Measurements from ENCODE around the gene PLIN5. TPM values are rescaled to one million over a fixed set of nuclear protein-coding genes. Genes with fewer than 3 reads are reported as not detected.

PLIN5 gene
- total and polyA plus RNA-seq, 2 donors (not counting 1 experiment from before 2014, with no cell fraction given), result not detected

GRCh38 chr19:4483385-4483784, 51.6 kb downstream of the PLIN5 start:
- H3K4me3 ChIP-seq (replicated peaks in 1 of 4; ENCODE audit: control extremely low read depth in 1 of 4, insufficient read depth in 1 of 4, low read depth in 3 of 4, low read length in 4 of 4), result no peak overlapping the region
- H3K36me3 ChIP-seq (ENCODE audit: control insufficient read depth, insufficient read depth, low read length), result peaks cover 11% of the 10 kb centered on the region
- H2AFZ ChIP-seq (ENCODE audit: low read length), result no peak overlapping the region
- H4K20me1 ChIP-seq (ENCODE audit: control insufficient read depth, extremely low read depth, insufficient read depth, low read length), result no peaks in the 10 kb centered on the region
- no peaks in the 10 kb centered on the region for H3K27me3 ChIP-seq (ENCODE audit: control insufficient read depth, insufficient read depth, low read length)
- no peak overlapping the region for H3K27ac ChIP-seq (ENCODE audit: insufficient read depth, low read length)
- no peak overlapping the region for H3K4me2 ChIP-seq (ENCODE audit: extremely low read depth, insufficient read depth, low read length)
- DNase-seq (ENCODE audit: low read depth in 2 of 2), result no peak
- no peak overlapping the region for H3K9ac ChIP-seq (ENCODE audit: insufficient read depth, low read length)
- no peaks in the 10 kb centered on the region for H3K79me2 ChIP-seq (ENCODE audit: control insufficient read depth, insufficient read depth, low read length)
- no peak for TF ChIP-seq EZH2 (IDR thresholded peaks at IDR 0.05; ENCODE audit: low read length, missing control alignments)
- TF ChIP-seq, protein P1, sequence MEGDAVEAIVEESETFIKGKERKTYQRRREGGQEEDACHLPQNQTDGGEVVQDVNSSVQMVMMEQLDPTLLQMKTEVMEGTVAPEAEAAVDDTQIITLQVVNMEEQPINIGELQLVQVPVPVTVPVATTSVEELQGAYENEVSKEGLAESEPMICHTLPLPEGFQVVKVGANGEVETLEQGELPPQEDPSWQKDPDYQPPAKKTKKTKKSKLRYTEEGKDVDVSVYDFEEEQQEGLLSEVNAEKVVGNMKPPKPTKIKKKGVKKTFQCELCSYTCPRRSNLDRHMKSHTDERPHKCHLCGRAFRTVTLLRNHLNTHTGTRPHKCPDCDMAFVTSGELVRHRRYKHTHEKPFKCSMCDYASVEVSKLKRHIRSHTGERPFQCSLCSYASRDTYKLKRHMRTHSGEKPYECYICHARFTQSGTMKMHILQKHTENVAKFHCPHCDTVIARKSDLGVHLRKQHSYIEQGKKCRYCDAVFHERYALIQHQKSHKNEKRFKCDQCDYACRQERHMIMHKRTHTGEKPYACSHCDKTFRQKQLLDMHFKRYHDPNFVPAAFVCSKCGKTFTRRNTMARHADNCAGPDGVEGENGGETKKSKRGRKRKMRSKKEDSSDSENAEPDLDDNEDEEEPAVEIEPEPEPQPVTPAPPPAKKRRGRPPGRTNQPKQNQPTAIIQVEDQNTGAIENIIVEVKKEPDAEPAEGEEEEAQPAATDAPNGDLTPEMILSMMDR (conservative IDR thresholded peaks at IDR 0.05 in 1 of 2, IDR thresholded peaks at IDR 0.05 in 1 of 2; ENCODE audit: low read depth in 1 of 2, low read length in 2 of 2), result no peak
- no peaks in the 10 kb centered on the region for H3K9me3 ChIP-seq (ENCODE audit: control insufficient read depth, insufficient read depth, low read depth, low read length)
- H3K4me1 ChIP-seq (ENCODE audit: control insufficient read depth, extremely low read depth, insufficient read depth, low read length), result no peaks in the 10 kb centered on the region

DNA sequence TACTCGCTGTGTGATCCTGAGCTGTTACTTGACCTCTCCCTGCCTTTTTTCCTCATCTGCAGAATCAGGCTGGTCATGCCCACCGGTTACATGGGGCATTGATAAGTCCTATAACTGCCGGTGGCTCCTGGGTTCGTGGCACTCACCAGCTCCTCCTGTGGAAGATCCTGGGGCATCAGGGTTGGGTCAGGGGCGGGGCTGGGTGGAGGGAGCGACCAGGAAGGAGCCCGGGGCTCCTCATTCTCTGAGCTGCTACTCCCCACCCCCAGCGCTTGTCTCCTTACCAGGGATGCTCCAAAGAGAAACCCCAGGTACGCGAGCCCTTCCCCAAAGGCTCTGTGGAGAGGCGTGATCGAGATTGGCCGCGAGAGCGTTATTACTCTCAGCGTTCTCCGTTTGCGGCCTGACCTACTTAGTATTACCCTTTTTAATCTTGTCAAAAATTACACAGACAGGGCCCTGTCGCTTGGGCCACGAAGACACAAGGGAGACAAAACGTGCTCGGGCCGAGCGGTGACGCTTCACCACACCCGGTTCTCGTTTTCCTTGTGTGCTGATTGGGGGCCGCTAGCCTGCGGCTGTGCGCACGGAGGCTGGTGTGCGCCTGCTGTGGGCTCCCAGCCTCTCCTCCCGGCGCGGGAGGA, 52.2 kb downstream of the PLIN5 start:
- H3K9me3 ChIP-seq (ENCODE audit: control insufficient read depth, insufficient read depth, low read depth, low read length), result no peaks in the 10 kb centered on the region
- no peak for TF ChIP-seq EZH2 (IDR thresholded peaks at IDR 0.05; ENCODE audit: low read length, missing control alignments)
- TF ChIP-seq, protein P1 (conservative IDR thresholded peaks at IDR 0.05 in 1 of 2, IDR thresholded peaks at IDR 0.05 in 1 of 2; ENCODE audit: low read depth in 1 of 2, low read length in 2 of 2), result no peak
- H3K4me1 ChIP-seq (ENCODE audit: control insufficient read depth, extremely low read depth, insufficient read depth, low read length), result no peaks in the 10 kb centered on the region
- no peak overlapping the region for H3K9ac ChIP-seq (ENCODE audit: insufficient read depth, low read length)
- DNase-seq (ENCODE audit: low read depth in 2 of 2), result no peak
- no peak overlapping the region for H3K4me2 ChIP-seq (ENCODE audit: extremely low read depth, insufficient read depth, low read length)
- H3K4me3 ChIP-seq (replicated peaks in 1 of 4; ENCODE audit: control extremely low read depth in 1 of 4, insufficient read depth in 1 of 4, low read depth in 3 of 4, low read length in 4 of 4), result no peak overlapping the region
- H3K79me2 ChIP-seq (ENCODE audit: control insufficient read depth, insufficient read depth, low read length), result no peaks in the 10 kb centered on the region
- no peak overlapping the region for H2AFZ ChIP-seq (ENCODE audit: low read length)
- H3K36me3 ChIP-seq (ENCODE audit: control insufficient read depth, insufficient read depth, low read length), result peaks cover 11% of the 10 kb centered on the region
- H3K27ac ChIP-seq (ENCODE audit: insufficient read depth, low read length), result no peak overlapping the region
- H3K27me3 ChIP-seq (ENCODE audit: control insufficient read depth, insufficient read depth, low read length), result no peaks in the 10 kb centered on the region
- H4K20me1 ChIP-seq (ENCODE audit: control insufficient read depth, extremely low read depth, insufficient read depth, low read length), result no peaks in the 10 kb centered on the region

DNA sequence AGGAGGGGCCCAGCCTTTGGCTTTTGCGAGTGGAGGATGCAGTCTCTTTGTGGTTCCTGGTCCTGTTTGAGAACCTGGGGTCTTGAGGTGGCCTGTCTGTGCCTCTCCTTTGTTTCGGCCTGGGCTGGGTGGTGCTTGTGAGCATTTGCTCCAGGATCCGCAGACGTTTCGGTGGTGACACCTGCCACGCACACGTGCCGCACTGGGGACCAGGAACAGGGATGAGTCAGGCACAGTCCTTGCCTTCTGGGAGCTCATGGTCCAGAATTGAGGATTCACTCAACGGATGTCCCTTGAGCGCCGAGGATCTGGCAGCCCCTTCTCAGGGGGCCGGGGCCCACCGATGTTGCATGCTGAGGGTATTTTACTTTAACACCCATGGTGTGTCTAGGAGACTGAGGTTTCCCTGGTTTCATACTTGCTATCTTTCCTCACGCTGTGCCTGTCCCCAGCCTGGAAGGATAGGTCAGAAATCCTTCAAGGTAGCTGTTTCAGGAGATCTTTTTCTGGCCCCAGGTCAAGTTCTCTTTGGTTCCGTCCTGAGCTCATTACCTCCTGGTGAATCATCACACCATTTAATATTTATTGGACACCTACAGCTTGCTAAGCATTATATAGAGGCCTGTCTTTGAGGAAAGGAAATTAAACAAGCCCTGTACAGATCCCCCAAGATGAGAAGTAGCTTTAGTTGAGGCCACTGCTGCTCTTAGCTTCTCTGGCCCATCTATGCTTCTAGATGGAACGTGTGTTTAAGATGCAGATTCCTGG, 57.8 kb downstream of the PLIN5 start:
- Histone ChIP-seq H3K4me2 (ENCODE audit: extremely low read depth, insufficient read depth, low read length) (no peak overlapping the region), H4K20me1 (ENCODE audit: control insufficient read depth, extremely low read depth, insufficient read depth, low read length) (no peaks in the 10 kb centered on the region), H3K36me3 (ENCODE audit: control insufficient read depth, insufficient read depth, low read length) (peaks cover 14% of the 10 kb centered on the region), H3K9me3 (ENCODE audit: control insufficient read depth, insufficient read depth, low read depth, low read length) (no peaks in the 10 kb centered on the region), H2AFZ (ENCODE audit: low read length) (no peak overlapping the region), H3K27ac (ENCODE audit: insufficient read depth, low read length) (no peak overlapping the region), H3K4me3 (replicated peaks in 1 of 4; ENCODE audit: control extremely low read depth in 1 of 4, insufficient read depth in 1 of 4, low read depth in 3 of 4, low read length in 4 of 4) (no peak overlapping the region), H3K9ac (ENCODE audit: insufficient read depth, low read length) (no peak overlapping the region), H3K79me2 (ENCODE audit: control insufficient read depth, insufficient read depth, low read length) (peaks cover 30% of the 10 kb centered on the region), H3K4me1 (ENCODE audit: control insufficient read depth, extremely low read depth, insufficient read depth, low read length) (no peaks in the 10 kb centered on the region), H3K27me3 (ENCODE audit: control insufficient read depth, insufficient read depth, low read length) (no peaks in the 10 kb centered on the region)
- DNase-seq (ENCODE audit: low read depth in 2 of 2), result no peak
- TF ChIP-seq, protein P1 (conservative IDR thresholded peaks at IDR 0.05 in 1 of 2, IDR thresholded peaks at IDR 0.05 in 1 of 2; ENCODE audit: low read depth in 1 of 2, low read length in 2 of 2), result no peak
- TF ChIP-seq EZH2 (IDR thresholded peaks at IDR 0.05; ENCODE audit: low read length, missing control alignments), result no peak
